Peyer's patch (tissue), 4 donors: ENCODE data around the gene RFTN1. TPM values are rescaled to one million over a fixed set of nuclear protein-coding genes. Genes with fewer than 3 reads are reported as not detected.

Source experiments
- DNase-seq, 3 donors: peaks; one replicate each; pipeline ENCODE4 v3.0.0-alpha.2; 2017 to 2019
- H3K27ac ChIP-seq, 4 donors: fragments of 200-600 bp; sonication (generic); one replicate each; pipeline ENCODE4 v1.5.1; 2016 to 2019
- H3K27me3 ChIP-seq, 2 donors: fragments of 200-600 bp; sonication (generic); one replicate each; pipeline ENCODE4 v1.5.1; 2019
- H3K36me3 ChIP-seq, 3 donors: fragments of 200-600 bp; sonication (generic); one replicate each; pipeline ENCODE4 v1.5.1; 2016 to 2019
- H3K4me1 ChIP-seq, 4 donors: fragments of 200-600 bp; sonication (generic); one replicate each; pipeline ENCODE4 v1.5.1; 2016 to 2019
- H3K4me3 ChIP-seq, 4 donors: fragments of 200-600 bp; sonication (generic); 1 replicate in 3 of 4; 2 replicates in 1 of 4; pipeline ENCODE4 v1.5.1; 2016 to 2019; ENCODE audit warnings: mild to moderate bottlenecking in 1 of 4
- H3K9me3 ChIP-seq, 4 donors: fragments of 200-600 bp; sonication (generic); one replicate each; pipeline ENCODE4 v1.5.1; 2016 to 2019; ENCODE audit warnings: mild to moderate bottlenecking in 1 of 4
- POLR2A ChIP-seq, 2 donors: fragments of 450-650 bp; IDR thresholded peaks; one replicate each; pipeline ENCODE4 v1.5.1; 2017; ENCODE audit warnings: antibody characterized with exemption in 2 of 2, mild to moderate bottlenecking in 2 of 2, moderate library complexity in 2 of 2
- total RNA-seq, 4 donors: library from RNA; depleted of rRNA; stranded (reverse); fragments of >200 nt; gene quantifications; one replicate each; pipeline ENCODE4 v1.1.0, GENCODE V29; 2016
- TF ChIP-seq, protein P1 (sequence below), 6 experiments: fragments of 450-650 bp in 4 of 6; fragments of 200-600 bp in 2 of 6; sonication (generic) in 1 of 6; IDR thresholded peaks; one replicate each; pipeline ENCODE4 v1.5.1; 2017 to 2019; ENCODE audit warnings: antibody characterized with exemption in 6 of 6, mild to moderate bottlenecking in 3 of 6, moderate library complexity in 1 of 6

RFTN1 gene
- total RNA-seq, 4 donors from 2014 or later, result 6.1 to 135 (median 32.0) TPM

DNA sequence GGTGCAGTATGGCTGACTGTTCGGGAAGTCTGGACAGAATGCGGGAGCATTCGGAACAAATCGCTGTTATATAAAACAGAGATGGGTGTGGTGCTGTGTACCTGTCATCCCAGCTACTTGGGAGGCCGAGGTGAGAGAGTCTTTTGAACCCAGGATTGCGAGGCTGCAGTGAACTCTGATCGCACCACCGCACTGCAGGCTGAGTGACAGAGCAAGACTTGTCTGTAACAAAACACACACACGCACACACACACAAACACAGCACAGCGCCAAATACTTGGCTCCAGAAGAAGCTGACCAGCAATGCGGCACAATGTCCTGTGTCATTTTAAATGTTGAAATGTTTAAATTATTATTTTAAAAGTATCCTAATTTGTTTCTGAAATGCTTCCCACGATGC, 12.6 kb downstream of the RFTN1 start:
- TF ChIP-seq POLR2A (IDR thresholded peaks at IDR 0.05), result no peak
- TF ChIP-seq, protein P1, sequence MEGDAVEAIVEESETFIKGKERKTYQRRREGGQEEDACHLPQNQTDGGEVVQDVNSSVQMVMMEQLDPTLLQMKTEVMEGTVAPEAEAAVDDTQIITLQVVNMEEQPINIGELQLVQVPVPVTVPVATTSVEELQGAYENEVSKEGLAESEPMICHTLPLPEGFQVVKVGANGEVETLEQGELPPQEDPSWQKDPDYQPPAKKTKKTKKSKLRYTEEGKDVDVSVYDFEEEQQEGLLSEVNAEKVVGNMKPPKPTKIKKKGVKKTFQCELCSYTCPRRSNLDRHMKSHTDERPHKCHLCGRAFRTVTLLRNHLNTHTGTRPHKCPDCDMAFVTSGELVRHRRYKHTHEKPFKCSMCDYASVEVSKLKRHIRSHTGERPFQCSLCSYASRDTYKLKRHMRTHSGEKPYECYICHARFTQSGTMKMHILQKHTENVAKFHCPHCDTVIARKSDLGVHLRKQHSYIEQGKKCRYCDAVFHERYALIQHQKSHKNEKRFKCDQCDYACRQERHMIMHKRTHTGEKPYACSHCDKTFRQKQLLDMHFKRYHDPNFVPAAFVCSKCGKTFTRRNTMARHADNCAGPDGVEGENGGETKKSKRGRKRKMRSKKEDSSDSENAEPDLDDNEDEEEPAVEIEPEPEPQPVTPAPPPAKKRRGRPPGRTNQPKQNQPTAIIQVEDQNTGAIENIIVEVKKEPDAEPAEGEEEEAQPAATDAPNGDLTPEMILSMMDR (IDR thresholded peaks at IDR 0.05), result no peak
- Histone ChIP-seq H3K4me1 (peaks cover 0 to 15% (median 3%) of the 10 kb centered on the region in 4 donors), H3K4me3 (no peak overlapping the region), H3K27ac (no peak overlapping the region), H3K36me3 (no peaks in the 10 kb centered on the region), H3K27me3 (no peaks in the 10 kb centered on the region), H3K9me3 (no peaks in the 10 kb centered on the region)
- no peak for DNase-seq

DNA sequence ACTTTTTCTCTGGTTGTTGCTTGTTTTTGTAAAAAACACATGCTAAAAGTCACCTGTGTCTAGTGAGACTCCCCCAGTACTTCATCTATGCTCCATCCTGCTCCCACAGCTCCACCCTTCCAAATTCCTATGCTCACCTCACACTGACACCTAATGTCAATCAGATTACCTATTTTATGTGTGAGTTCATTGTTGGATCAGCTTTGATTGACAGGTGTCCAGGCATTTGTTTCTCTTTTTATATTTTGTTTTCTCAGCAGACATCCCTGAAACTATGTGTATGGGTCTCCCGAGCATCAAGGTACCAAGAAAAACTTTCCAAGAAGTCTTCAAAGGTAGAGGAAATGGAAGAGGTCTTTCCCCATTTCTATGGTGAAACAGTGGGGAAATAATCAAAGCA, 13.4 kb downstream of the RFTN1 start:
- TF ChIP-seq POLR2A (IDR thresholded peaks at IDR 0.05), result no peak
- TF ChIP-seq, protein P1 (IDR thresholded peaks at IDR 0.05), result no peak
- no peak for DNase-seq
- Histone ChIP-seq H3K27me3 (no peaks in the 10 kb centered on the region), H3K4me1 (peaks cover 0 to 21% (median 3%) of the 10 kb centered on the region in 4 donors), H3K9me3 (no peaks in the 10 kb centered on the region), H3K27ac (no peak overlapping the region), H3K4me3 (no peak overlapping the region), H3K36me3 (no peaks in the 10 kb centered on the region)

DNA sequence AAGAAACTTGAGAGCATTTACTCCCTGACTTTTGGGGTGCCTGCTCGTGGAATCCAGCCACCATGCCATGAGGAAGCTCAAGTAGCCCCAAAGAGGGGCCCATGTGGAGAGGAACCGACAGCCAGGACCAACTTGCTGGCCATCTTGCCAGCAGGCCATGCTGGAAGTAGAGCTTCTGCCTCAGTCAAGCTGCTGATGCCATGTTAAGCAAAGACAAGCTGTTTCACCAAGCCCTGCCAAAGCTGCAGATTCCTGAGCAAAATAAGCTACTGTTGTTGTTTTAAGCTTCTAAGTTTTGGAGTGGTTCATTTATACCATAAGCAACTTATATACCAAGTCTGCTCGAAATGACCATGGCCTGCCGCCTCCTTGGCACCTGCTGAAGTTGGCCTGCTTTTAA, 14.1 kb downstream of the RFTN1 start:
- H3K27me3 ChIP-seq, result no peaks in the 10 kb centered on the region
- DNase-seq, result peak in 1 of 3 donors; percentile 22
- no peak overlapping the region for H3K4me3 ChIP-seq
- H3K27ac ChIP-seq, result no peak overlapping the region
- H3K9me3 ChIP-seq, result no peaks in the 10 kb centered on the region
- H3K36me3 ChIP-seq, result no peaks in the 10 kb centered on the region
- TF ChIP-seq, protein P1 (IDR thresholded peaks at IDR 0.05), result no peak
- no peak for TF ChIP-seq POLR2A (IDR thresholded peaks at IDR 0.05)
- peaks cover 0 to 23% (median 3%) of the 10 kb centered on the region in 4 donors for H3K4me1 ChIP-seq

DNA sequence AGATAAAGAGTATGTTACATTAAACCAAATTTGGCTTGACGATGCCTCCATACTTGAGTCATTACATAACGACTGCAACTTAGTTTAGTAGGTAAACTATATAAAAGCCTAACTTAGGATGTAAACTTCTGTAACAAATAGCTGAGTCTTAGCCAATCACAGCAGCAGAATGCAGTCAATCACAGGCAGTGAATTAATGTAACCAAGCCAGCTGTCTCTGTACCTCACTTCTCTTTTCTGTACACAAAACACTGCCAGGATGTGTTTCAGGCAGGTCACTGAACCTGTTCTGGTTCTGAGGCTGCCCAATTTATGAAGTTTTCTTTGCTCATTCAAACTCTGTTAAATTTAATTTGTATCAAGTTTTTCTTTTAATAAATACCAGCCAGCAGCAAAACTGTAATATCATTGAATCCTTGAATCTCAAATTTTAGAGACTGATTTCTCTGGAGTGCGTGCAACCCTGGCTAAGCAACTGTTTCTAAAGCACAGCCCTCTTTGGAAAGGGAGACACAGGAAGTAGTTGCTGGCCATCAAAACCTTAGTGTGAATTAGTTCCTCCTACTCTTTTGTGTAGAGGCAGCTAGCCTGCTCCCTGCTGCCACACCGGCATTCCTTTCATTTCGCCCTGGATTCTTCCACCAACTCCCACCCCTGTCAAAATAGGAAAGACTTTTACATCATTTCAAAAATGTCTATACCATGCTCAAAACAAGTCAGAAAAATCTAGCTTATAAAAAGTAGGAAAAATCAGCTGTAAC, 15.2 kb downstream of the RFTN1 start:
- Histone ChIP-seq H3K36me3 (no peaks in the 10 kb centered on the region), H3K4me3 (no peak overlapping the region), H3K4me1 (peaks cover 0 to 22% (median 3%) of the 10 kb centered on the region in 4 donors), H3K9me3 (no peaks in the 10 kb centered on the region), H3K27me3 (no peaks in the 10 kb centered on the region), H3K27ac (no peak overlapping the region)
- no peak for TF ChIP-seq POLR2A (IDR thresholded peaks at IDR 0.05)
- TF ChIP-seq, protein P1 (IDR thresholded peaks at IDR 0.05), result no peak
- peak in 1 of 3 donors; percentile 9 for DNase-seq

DNA sequence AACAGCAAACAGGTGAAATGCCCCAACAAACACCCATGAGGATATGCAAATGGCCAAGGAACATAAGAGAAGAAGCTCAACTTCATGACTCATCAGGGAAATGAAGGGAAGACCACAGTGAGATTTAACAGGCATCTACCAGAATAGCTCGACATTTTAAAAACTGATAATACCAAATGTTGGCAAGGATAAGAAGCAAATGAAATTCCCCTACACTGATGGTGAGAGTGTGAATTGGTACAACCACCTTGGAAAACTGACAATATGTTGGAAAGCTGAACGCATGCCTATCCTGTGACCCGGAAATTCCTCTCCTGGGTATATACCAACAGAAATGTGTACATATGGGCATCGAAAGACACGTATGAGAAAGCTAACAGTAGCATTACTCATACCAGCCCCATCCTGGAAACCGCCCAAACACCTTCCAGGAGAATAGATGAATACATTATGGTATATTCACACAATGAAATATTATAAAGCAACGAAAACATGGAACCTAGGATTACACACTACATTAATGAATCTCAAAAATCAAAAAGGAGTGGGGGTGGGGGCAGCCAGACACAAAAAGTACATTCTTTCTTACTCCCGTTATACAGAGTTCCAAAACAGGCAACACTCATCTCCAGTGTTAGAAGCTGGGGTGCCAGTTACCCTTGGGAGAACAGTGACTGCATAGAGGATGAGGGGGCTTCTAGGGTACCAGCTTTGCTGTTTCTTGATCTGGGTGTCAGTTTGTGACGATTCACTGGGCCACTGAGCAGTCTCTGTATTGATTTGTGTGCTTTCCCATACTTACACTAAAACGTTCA, 16.9 kb downstream of the RFTN1 start:
- H3K36me3 ChIP-seq, result no peaks in the 10 kb centered on the region
- no peak overlapping the region for H3K4me3 ChIP-seq
- no peak overlapping the region for H3K27ac ChIP-seq
- no peaks in the 10 kb centered on the region for H3K27me3 ChIP-seq
- DNase-seq, result peak in 1 of 3 donors; percentile 21
- H3K4me1 ChIP-seq, result peaks cover 0 to 19% (median 3%) of the 10 kb centered on the region in 4 donors
- H3K9me3 ChIP-seq, result no peaks in the 10 kb centered on the region
- TF ChIP-seq POLR2A (IDR thresholded peaks at IDR 0.05), result no peak

DNA sequence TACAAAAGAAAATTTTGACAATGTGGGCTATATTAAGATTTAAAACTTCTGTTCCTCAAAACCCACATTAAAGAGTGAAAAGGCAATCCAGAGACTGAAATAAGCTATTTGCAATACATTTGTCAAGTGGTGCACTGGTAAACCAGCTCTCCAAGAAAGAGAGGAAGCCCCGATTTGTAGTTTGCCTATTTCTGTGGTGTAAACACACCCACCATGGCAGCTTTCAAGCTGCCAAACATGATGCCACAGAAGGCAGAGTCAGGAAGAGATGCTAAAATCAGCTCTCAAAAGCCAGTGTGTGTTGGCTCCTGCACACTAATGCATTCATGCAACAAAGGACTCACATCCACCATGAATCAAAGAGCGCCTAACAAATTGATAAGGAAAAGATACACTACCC, 17.5 kb downstream of the RFTN1 start:
- DNase-seq, result peak in 1 of 3 donors; percentile 15

More for the DNA sequence above, 17.5 kb downstream of the RFTN1 start:
- TF ChIP-seq POLR2A (IDR thresholded peaks at IDR 0.05), result no peak
- TF ChIP-seq, protein P1 (IDR thresholded peaks at IDR 0.05), result no peak
- no peaks in the 10 kb centered on the region for H3K9me3 ChIP-seq
- no peaks in the 10 kb centered on the region for H3K27me3 ChIP-seq
- H3K4me1 ChIP-seq, result peaks cover 0 to 19% (median 3%) of the 10 kb centered on the region in 4 donors
- H3K4me3 ChIP-seq, result no peak overlapping the region
- H3K27ac ChIP-seq, result no peak overlapping the region
- no peaks in the 10 kb centered on the region for H3K36me3 ChIP-seq
